RPMI8226 (cell line): ENCODE results near the gene JTB.

Experiments
- DNase-seq: peaks from one replicate; pipeline ENCODE4 v3.0.0-alpha.2; 2015

The JTB gene

DNA sequence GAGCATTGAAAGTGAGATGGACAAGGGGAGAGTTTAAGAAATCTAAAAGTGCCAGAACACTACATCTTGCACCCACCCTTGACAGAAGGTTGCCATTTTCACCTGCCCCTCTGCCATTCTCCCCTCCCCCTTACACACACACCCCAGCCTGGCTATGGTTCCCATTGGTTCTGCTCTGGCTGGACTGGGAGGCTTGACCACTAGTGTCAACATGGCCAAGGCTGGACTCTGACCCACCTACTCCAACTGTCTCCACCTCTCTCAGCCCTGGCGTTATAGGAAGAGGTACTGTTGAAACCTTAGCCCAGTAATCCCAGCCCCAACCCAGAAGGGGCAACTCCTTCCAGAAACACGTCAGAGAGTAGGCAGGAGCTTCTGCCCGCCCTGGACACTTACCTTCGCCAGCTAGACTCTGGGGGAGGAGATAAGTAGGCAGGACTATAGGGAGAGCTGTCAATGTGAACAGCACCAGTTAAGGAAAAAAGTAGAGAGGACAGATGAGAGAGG, 23.6 kb downstream of the JTB start:
- DNase-seq = no peak

DNA sequence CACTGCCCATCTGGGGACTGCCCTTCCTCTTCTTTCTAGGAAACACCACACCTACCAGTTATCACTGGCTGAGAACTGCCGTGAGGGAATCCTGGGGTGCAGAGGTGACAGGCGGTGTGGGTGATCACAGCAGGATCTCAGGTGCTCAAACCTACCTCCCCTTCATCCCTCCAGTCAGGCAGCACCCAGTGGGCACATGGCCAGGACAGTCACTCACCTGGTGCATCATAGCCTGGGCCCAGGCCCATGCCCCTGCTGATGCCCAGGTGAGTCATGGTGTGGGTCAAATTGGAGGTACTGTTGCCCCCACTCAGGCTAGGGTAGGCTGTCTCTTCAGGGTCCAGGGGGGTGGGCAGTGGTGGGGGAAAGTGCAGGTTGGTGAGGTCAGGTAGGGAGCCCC, 25.7 kb downstream of the JTB start:
- no peak for DNase-seq

DNA sequence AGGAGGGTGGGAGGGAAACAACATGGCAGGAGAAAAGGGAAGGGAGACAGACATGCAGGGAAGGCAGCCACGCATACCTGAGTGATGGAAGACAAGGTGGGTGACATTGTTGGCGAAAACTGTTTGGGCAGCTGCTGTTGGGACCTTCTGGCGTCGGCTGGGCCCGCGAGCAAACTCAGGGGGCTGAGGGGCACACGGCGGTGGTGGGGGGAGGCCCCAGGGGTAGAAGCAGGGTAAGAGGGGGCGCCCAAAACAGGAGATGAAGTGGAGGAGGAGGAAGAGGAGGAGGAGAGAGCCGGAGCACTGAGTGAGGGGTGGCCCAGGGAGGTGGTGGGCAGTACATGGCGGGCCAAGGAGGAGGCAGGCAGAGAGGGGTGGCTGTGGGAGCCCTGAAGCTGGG, 26.3 kb downstream of the JTB start:
- no peak for DNase-seq

DNA sequence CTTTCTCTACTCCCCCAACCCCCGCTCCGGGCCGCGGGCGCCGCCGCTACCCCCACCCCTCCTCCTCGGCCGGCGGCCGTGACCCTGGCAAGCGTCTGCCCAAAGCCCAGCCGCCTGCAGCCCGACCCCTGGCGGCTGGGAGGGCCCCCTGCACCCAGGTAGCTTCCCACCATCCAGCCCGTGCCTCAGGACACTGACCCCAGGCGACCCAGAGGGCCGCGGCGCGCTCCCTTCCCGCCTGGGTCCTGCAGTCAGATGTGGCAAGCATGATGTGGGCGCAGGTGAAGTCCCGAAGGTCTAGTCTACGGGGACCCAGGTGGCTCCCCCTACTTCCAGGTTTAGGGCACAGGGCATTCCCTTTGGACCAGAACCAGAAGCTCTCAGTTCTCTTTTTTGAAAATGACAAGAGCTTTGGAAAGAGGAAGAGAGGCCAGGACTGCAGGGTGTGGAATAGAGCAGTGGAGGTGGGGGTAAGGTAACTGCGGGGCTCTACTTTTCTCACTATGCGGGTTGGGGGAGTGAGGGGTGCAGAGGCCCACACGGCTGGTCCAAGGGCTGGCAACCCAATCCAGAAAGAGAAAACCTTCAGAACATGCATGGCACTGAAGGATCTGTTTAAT, 30.7 kb downstream of the JTB start, which contains the start of gene DENND4B:
DENND4B (minus strand) TSS at position 97 of the 620 bp plus-strand sequence. CDS start 2,344 bp downstream, outside the sequence.
- DNase-seq = peak; percentile 94

DNA sequence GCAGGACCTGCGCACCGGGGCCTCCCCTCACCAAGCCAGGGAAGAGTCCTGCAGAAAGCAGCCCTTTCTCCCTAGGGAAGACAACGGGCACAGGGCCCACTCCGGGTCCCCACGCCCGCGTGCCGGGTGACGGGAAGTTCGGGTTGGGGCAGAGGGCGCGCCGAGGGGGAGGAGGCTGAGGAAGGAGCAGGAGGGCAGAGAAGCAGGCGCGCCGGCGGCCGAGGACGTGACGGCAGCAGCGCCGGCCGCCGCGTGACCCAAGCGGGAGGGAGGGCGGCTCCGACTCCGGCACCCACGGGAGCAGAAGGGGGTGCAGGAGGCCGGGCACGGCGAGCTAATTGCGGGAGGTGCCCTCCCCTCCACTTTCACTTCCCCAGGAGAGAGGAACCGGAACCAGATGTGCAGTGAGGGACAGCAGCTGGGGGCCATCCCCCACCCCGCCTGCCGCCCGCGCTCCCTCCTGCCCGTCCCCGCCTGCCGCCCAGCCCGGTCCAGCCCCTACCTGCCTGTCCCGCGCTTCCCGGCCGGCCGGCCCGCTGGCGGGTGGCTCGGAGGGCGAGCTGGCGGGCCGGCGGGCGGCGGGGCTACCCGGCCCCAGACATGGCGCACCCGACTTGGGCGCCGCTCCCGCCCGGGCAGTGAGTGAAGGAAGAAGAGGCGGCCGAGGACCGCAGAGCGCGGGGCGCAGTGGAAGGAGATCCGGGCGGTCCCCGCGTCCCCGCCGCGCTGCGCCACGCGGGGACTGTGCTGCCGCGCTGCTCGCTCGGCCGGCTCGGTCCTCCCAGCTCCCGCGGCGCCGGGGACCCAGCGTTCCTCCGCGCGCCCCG, 31.5 kb downstream of the JTB start:
- DNase-seq = peak; percentile 97

DNA sequence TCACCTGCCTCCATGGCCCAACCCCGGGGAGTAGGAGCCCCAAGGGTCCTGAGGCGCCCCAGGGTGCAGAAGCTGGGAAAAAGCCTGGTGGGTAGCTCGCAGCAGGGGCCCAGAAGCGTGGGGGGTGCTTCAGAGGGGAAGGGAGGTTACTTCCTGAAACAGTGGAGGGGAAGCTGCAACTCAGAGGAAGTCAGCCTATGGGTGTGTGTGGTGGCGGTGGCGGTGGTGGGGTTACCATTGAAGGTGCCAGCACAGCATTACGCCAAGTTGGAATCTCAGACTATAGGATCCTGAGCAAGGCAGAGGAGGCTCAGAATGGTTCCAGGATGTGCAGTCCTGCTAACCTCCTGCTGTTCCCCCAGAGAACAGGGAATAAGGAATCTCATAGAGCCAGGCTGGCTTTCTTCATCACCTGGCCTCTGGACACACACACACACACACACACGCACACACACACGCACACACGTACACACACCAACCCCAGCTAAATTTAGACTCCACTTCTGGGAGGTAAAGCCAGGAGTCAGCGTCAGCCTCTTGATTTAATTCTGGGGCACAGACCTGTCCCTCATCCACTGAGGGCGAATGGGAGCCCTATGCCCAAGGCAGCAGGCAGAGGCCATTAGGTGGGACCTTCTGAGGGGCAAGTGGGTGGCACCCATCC, 32.2 kb downstream of the JTB start:
- peak; percentile 82 for DNase-seq

DNA sequence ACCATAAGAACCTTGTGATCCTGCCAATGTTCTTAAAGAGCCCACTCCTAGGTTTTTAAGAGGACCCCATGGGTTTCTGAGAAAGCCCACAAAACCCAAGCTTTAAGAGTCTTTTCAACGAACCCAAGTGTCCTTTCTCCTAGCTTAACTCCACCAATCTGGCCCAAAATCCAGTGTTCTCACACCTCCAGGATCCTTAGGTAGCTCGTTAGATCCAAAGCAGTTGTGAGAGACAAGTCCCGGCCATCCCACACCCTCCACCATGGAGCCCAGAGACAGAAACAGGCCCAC, 32.7 kb downstream of the JTB start:
- no peak for DNase-seq

DNA sequence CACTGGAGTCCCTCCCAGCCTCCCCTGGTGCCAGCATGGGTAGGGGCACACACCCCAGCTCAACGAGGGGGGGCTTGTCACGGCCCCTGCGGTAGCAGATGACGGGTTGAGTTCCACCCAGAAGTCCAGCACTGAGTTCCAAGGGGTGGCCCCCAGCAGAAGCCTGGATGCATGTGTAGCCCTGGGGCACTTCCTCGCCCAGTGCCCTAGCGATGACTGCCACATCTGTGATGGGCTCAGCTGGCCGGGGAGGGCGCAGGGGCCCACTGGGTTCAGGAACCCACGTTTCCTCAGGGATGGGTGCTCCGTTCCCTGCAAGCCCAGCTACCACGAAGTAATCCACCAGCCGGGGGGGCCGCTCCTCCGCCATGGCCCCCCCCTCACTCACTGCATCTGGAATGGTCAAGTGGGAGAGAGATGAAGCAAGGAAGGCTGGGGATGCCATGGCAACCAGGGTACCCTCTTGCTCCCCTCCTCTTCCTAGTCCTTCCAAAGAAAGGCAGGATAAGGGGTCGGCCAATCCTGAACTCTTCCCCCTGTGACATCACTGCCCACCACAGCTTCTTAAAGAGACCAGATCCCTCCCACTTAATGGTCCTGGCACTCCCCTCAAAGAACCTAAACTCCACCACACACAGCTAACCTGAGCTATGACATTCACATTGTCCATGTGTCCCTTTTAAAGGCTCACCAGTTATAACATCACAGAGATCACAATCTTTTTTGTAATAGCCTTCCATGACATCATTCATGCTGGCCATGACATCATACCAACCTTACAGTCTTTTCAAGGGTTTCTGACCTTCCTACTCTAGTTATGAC, 33.3 kb downstream of the JTB start:
- no peak for DNase-seq

DNA sequence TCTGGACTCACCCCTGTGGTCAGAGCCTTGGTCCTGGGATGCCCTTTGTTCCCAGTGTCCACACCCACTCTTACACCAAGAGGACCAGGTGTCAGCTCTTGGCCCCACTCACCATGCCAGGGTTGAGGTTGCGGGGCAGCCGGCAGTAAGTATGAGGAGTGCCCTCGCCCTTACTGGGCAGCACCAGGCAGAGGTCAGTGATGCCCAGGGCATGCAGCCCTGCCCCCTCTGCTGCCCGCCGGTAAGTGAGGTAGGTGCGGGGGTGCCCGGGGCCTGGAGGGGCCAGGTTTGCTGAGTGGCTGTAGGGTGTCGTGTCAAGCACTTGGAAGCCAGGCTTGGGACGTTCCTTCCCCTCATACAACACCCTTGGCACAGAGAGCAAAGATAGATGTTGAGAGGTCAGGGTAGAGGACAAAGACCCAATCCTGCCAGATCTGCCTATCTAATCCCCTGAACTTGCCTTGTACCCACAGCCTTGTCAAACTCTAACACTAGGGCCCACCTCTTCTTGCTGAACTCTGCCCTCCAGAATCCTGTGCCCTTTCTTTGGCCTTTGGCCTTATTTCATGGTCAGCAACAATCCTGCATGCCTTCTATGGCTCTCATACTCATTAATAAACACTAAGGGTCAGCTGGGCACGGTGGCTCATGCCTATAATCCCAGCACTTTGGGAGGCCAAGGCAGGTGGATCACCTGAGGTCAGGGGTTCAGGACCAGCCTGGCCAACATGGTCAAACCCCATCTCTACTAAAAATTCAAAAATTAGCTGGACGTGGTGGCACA, 34.5 kb downstream of the JTB start:
- DNase-seq = no peak

DNA sequence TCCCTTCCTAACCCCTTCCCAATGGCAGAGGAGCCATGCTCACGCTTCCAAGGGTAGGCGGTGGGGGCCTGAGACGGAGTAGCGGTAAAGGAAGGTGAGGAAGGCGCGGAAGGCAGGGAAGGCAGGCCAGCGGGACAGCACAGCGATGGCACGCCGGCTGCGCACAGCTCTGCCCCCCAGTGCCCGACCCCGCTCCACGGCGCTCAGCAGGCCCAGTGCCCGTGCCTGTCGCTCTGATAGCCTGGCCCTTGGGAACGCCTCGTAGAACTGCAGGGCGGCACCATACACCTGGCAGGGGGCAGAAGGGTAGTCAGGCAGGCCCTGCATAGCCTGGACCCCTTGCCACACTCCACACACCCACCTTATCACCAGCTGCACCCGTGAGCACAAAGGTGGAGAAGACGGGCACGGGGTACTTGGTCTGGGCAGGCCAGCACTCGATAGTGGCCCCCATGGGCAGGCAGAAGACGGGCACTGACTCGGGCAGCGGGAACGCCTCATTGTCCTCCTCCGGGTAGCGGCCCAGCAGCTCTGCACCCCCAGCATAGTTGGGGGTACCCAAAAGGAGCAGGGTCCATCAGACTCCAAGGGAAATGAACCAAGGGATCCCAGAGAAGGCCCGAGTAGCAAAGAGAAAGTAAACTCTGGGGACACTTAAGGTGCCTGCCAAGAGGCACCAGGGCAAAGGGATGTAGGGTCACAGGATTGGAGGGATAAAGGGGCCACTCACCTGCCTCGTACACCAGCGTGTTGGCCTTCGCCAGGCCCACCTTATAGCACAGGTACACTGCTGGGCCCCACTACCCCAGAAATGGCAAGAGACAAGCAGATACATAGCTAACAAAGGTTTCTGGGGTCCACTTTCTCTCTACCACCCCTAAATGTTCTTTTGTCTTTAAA, 35.4 kb downstream of the JTB start:
- DNase-seq = no peak

DNA sequence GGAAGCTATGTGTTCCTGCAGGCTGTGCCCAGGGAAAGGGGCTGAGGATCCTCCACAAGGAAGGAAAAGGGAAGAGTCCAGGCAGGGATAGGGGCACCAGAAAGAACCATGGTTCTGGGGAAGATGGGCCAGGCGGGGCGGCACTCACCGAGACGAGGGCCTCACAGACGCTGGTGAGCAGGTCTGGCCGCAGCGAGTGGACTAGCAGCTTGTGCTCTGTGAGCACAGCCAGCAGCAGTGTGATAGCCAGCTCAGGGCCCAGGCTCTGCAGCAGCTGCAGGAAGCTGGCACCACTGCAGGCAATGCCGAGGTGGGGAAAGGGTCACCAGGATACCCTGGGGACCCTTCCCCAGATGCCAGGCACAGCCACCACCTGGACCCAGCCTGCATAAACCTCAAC, 36.7 kb downstream of the JTB start:
- DNase-seq = no peak

DNA sequence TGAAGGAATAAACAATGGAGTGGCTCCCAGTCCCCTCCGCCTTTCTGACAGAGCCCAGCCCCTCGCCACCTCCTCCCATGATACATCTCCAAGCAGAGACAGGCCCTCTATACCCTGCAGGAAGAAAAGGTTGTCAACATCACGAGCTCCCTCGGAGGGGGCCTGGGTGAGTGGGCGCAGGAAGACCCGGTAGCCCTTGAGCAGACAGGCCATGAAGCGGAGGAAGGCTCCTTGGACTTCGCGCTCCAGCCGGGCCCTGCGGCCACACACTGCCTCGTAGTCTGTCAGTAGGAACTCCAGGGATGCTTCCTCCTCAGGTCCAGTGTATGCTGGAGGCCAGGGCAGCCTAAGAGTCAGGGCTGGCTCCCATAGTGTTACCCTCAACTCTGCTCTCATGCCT, 38.0 kb downstream of the JTB start:
- DNase-seq = no peak

DNA sequence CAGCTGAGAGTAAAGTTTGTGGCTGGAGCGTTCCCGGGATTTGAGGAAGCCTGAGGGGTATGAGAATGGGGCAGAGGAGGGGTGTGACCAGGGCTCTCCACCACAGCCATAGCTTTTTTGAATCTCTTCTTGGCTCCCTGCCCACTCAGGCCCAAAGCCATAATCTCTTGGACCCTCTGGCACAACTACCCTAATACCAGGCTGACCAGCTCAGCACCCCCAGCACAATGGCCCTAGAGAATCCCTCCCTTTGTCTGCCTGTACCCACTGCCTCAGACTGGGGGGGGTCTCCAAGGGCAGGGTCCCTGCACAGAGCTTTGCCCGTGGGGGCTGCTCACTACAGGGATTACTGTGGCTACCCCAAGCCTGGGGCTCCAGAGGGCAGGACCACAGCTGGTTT, 38.5 kb downstream of the JTB start:
- no peak for DNase-seq

DNA sequence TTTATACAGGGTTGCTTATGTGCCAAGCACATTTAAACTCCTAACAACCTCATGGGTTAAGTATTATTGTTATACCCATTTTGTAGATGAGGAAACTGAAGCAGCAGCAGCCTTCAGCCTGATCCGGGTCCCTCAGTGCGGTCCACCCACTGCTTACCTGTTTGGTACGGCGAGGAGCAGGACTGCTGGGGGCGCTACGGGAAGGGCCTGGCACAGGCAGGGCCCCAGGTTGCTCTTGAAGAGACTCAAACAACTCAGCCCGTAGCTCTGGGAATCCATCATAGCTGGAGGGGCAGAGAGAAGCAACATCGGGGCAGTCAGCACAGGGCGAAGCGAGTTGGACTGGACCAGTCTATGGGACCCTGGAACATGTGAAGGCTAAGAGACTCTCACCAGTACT, 40.1 kb downstream of the JTB start:
- DNase-seq = no peak

DNA sequence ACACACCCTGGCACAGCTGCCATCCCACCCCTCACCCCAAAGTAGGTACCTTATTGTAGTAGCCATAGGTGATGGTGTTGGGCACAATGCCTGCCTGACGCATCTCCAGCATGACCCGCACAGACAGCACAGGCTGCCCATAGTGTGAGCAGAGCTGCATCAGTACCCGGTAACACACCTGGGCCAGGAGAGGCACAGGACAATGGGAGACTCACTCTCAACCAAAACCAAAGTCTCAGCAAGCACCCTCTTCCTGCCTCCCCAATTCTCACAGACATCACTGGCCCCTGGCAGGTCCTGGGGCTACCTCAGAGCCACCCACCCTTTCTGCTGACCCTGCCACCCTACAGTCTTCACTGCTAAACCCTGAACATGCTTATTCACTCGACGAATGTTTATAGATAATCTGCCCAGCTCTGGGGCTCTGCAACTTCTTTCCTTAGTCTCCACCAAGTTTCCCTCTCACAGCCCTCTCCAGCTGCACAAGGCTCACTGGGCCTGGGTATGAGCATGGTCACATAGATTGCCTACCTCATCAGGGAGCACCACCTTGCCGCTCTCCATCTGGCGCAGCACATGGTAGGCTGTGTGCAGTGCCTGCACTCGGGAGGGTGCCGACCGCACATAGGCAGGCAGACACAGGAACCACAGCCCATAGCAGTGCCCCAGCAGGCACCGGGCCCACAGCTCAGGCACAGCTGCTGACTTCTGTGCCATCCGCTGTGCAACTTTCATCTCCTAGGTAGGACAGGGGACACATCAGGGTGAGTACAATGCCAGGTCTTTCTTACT, 41.3 kb downstream of the JTB start:
- no peak for DNase-seq

DNA sequence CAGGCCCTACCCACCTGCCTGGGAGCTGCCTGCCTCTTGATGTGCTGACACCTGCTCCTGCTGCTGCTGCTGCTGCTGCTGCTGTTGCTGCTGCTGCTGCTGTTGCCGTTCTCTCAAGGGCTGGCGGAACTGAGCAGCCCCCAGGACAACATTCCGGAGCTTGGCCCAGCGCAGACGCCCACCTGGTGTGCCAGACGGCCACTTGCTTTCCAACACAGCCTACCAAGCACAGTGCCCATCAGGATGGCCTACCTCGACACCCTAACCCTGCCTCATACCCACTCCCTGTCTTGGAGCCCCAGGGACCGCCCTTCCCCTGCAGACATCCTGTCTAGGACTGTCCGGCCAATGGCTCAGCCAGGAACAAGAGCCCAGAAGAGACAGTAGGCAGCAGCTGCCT, 42.7 kb downstream of the JTB start:
- no peak for DNase-seq

DNA sequence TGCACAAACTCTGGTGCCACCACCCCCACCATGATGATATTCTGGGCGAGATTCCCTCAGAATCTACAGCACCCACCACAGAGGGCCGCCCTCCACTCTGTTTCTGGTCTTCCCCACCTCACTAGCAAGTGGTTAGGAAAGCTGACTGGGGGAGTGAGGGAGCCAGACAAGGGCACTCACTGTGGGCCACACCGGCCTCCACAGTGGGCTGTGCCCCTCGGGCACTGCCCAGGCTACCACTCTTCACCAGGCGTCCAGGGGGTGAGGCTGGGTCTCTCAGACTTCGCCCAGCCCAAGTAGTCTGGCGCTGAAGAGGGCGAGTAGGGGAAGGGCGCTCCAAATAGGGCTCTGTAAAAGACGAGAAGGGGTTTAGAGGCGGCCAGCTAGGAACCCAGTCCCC, 43.5 kb downstream of the JTB start:
- DNase-seq = no peak

DNA sequence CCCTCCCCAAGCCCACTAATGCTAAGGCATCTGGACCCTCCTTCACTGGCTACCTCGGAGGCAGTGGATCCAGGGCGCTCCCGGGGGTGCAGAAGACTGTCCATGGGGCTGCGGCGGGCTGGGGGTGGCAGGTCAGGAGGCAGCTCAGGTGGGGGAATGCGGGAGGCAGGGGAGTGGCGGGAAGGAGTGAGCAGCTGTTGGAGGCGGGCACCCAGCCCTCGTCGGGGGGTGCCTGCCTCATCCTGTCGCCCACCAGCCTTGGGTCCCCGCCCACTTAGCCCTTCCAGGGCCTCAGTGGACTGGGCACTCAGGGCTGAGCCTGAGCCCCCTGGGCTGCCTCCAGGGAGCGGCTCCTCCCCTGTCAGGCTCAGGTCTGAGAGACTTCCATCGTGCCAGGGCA, 44.0 kb downstream of the JTB start:
- no peak for DNase-seq

DNA sequence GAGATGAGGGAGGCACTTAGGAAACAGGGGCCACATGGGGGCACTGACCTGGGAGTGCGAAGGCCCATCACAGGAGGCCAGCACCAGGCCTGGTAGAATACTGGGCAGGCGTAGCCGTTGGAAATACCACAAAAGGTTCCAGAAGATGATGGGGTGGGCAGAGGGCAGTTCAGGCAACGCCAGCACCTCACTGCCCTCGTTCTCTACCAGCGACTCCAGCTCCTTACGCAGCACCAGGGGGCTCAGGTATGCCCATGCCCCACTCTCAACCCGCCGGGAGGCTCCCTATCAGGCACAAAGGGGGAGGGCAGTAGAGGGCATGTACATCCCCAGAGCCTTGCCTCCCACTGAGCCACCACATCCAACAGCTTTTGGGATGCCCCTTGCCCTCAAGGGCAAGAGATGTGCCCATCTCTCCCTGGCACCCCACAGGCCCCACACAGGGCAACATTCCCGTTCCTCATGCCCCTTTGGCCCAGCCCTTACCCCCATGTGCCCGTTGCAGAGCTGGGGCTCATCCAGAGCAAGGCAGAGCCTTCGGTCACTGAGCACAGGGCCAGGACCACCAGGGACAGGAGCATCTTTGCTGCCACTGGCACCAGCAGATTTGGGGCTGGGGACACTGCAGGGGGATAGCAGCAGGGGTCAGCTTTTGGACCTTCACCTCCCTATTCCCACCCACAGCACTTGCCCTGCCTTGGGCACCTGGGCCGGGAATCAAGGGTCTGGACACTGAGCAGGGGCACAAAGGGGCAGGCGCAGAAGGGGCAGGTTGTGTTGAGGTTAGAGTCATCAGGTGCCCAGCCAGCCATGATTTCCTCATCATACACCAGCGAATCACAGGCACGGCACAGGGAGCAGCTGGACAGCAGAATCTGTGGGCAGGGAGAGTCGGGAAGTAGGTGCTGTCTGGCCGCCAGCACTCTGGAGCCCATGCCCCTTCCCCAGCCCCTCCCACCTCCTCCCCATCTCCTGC, 45.0 kb downstream of the JTB start:
- DNase-seq = no peak
